ENCODE results near the gene WFIKKN2.

Gene WFIKKN2

DNA sequence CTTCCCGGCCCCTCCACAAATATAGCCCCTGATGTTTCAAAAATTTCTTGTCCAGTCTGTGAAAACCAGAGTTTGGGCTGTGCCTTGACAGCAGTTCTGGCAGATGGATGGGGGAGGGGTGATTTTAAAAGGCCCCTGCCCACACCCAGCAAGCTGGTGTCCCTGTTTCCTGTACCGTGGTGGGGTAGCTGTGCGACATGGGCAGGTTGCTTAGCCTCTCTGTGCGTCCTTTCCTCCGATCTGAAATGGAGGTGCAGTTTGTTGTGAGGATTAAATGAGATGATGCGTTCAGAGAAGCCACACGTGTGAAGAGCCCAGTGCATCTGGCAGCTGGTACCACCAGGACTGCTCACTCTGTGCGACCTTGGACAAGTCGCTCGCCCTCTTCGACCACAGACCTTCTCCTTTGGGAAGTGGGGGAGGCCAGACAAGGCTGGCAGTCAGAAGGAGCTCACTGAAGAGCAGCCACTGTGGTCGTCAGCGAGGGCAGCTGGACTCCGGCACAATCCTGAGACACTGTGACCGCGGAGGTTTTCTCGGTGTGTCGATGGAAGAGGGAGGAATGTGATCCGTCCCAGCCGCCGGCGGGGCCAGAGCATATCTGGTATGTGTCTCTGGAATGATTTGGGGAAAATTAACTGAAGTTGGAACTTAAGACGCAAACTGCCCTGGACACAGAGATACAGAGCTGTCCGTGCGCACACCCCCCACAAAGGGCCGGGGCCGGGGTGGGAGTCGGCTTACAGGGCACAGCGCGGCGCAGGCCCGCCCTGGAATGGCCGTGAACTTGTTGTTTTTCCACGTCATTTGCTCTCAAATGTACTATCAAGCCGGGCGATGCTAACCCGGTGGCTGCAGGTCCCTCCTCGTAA is 721 bp upstream of the WFIKKN2 start:
- no peak for DNase-seq (ENCODE audit: low spot score)

DNA sequence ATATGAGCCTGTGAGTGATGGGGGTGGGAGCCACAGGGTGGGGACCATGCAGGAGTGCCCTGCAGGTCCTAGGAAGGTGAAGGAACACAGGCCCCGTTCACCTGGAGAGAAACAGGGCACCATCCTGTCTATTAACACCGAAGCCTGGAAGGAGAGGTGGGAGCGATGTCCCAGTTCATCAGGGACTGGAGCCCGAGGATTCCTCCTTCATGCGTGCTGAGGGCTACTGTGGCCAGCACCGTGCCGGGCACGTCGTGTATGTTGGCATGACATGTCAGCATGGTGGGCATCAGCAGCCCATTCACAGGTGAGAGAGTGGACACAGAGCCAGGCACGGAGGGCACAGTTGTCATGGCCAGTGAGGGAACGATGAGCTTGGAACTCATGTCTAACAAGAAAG is 1.4 kb downstream of the WFIKKN2 start:
- DNase-seq (ENCODE audit: low spot score) = no peak

DNA sequence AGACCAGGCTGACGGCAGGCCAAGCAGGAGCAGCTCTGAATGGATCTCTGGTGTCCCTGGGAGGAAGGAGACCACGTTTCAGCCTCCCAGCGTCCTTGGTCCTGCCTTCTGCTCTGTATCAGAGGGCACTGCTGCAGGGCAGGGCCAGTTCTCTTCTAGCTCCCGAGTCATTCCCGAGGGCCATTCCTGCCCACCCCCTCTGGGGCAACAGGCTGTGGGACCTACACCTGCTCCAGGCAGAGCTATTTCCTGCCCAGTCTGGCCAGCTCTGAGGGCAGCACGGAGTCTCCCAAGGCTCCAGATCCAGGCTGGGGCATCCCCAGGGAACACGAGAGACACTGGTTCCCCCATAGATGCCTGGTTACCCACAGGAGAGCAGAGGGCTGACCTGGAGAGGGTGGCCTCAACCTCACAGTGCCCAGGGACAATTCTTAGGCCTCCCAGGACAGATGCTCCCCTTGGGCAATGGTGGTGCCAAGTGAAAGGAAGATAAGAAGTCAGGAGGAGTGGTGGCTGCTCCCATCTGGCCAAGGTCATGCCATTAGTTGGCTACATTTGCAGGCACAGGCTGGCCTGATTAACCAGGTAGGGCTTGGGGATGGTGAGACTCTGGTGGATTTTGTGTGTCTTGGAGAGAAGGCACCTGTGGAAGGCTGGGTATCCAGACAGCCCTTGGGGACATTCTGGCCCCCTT is 2.0 kb downstream of the WFIKKN2 start:
- no peak for DNase-seq (ENCODE audit: low spot score)

DNA sequence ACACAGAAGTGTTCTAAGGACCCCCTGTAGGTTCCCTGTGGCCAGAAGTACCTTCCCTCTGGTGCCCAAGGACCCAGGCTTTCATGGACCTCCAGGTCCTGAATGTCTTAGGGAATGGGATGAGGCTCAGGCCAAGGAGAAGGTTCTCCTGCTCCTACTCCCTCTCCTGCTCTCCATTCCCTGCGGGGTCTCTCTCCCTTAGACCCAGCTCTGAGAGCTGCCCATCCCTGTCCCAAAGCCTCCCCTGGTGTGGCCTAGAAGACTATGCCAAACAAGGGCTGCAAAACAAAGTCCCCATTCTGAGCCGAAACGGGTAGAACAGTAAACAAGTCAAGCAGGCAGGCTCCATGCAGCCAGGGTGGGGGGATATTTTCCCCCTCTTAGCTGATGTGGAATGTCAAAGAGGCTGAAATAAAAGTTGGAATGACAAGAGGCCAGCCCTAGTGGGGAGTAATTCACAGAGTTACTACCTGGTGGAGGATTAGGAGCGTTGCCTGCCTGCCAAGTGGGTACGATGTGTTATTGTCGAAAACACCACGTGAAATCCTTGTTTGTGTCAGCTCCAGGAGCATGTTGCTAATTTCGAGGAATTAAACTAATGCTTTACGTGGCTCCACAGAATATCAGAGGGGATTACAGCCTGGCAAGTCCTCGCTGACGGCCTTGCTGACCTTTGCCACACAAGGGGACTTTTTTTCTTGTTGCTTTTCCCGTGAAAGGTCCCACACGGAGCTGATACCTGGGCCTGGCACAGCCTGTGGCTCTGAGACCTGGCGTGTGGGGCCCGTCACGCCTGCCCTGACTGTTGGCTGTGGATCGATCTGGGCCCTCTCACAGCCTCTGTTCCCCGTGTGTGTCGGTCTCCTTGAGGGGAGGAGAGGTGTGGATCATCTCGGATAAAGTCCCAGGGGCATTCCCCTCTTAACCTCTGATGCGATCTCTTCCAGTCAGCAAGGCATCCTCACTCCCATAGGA is 2.9 kb downstream of the WFIKKN2 start:
- DNase-seq (ENCODE audit: low spot score) = peak; percentile 82

DNA sequence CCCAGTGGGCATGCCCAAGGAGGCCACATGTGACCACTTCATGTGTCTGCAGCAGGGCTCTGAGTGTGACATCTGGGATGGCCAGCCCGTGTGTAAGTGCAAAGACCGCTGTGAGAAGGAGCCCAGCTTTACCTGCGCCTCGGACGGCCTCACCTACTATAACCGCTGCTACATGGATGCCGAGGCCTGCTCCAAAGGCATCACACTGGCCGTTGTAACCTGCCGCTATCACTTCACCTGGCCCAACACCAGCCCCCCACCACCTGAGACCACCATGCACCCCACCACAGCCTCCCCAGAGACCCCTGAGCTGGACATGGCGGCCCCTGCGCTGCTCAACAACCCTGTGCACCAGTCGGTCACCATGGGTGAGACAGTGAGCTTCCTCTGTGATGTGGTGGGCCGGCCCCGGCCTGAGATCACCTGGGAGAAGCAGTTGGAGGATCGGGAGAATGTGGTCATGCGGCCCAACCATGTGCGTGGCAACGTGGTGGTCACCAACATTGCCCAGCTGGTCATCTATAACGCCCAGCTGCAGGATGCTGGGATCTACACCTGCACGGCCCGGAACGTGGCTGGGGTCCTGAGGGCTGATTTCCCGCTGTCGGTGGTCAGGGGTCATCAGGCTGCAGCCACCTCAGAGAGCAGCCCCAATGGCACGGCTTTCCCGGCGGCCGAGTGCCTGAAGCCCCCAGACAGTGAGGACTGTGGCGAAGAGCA is 4.4 kb downstream of the WFIKKN2 start:
- no peak for DNase-seq (ENCODE audit: low spot score)

DNA sequence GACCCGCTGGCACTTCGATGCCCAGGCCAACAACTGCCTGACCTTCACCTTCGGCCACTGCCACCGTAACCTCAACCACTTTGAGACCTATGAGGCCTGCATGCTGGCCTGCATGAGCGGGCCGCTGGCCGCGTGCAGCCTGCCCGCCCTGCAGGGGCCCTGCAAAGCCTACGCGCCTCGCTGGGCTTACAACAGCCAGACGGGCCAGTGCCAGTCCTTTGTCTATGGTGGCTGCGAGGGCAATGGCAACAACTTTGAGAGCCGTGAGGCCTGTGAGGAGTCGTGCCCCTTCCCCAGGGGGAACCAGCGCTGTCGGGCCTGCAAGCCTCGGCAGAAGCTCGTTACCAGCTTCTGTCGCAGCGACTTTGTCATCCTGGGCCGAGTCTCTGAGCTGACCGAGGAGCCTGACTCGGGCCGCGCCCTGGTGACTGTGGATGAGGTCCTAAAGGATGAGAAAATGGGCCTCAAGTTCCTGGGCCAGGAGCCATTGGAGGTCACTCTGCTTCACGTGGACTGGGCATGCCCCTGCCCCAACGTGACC is 5.0 kb downstream of the WFIKKN2 start:
- no peak for DNase-seq (ENCODE audit: low spot score)

DNA sequence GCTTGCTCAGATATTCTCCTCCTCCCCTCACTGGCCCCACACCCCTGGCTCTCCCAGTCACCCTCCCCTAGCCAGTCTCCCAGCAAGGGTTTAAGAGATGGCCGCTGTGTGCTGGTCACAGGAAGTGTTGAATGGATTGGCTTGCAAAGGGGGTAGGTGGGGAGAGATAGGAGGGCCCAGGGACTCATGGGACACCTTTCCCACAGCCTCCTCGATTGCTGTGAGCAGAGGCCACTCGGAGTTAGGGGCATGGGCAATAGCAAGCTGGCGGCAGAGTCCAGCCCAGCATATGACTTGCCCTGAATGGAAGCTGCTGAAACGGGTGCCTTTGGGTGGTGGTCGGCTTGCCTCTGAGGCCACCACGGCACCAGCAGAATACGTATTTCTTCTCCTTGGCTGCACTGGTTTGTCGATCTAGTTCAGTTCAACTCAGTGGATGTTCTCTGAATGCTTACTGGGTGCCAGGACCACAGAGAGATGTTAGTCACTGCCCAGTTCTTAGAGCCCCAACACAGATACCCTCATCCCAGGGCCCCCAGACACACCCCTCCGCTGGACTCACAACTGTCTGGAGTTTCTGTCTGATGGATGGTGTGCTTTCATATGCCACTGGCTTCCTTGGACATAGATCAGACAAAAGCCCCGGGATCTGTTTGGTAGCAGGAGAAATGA is 6.0 kb downstream of the WFIKKN2 start:
- no peak for DNase-seq (ENCODE audit: low spot score)

DNA sequence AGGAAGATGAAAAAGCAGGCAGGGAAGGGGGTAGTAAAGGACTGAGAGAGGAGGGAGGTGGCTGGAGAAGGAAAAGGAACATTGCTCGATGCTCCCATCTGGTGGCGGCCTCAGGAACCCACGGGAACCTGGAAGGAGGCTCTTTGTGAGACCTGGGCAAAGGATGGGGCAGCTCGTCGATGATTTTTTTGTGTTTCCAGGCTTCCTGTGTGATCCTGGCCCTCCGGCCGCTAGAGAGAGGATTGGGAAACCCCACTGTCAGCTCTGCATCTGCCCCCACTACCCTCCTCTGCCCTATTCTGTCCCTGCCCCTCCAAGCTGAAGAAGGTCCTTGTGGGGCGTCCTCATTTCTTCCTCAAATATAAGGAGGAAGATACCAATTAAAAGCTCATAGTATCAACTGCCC is 6.6 kb downstream of the WFIKKN2 start:
- peak; percentile 80 for DNase-seq (ENCODE audit: low spot score)

DNA sequence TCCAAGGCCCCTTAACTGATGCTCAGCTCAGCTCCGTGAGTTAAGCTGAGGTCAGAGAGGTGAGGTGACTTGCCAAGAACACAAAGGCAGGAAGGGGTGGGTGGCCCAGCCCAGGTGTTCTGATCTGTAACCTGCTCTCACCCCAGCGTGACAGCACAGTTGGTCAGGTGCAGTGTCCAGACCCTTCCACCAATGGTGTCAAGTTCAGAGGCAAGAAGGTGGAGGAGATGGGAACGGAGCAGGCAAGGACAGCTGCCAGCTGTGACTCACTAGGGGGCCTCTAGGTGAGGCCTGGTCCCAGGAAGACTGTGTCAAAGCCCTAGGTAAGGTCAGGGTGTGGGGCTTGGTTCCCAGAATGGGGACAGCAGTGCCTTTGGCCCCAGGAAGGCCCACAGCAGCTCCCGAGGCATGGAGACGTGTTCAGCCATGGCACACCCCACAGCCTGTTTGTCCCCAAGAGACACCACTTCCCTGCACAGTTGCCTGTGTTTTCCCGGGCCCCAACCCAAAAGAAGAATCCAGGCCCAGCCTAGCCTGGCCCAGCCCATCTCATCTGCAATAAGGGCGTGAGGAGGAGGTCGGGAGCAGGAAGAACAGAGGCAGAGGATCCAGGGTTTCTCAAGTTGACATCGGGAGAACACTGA is 7.2 kb downstream of the WFIKKN2 start:
- DNase-seq (ENCODE audit: low spot score) = no peak

DNA sequence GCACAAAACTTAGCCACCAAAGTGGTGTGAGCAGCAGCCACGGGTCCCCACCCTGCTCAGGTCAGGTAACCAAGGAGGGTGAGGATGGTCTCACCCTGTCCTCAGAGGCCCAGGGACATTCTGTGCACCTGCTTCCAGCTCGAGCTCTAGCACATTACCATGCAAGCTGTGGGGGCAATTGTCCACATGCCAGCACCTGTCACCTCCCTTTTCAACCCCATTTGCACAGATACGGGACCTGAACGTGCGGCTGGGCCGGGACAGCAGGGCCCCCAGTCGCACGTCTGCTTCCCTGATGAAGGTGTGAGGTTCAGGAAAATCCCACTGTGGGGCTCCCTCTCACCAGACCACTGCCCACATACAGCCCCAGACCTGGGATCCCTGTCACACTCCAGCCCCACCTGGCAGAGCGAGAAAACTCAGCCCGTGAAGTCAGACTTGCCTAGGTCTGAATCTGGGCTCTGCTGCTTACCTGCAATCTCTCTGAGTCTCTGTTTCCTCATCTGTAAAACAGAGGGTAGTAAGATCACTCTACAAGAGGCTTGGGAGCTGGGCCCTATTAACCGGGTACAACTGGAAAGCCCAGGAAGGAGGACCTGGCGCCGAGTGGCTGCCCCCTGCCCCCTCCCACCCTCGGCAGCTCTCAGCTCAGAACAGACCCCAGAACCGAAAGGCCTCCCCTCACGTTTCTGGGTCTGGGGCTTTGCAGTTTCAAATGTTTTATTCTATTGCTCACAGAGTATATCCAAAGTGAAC is 7.9 kb downstream of the WFIKKN2 start:
- DNase-seq (ENCODE audit: low spot score) = no peak

DNA sequence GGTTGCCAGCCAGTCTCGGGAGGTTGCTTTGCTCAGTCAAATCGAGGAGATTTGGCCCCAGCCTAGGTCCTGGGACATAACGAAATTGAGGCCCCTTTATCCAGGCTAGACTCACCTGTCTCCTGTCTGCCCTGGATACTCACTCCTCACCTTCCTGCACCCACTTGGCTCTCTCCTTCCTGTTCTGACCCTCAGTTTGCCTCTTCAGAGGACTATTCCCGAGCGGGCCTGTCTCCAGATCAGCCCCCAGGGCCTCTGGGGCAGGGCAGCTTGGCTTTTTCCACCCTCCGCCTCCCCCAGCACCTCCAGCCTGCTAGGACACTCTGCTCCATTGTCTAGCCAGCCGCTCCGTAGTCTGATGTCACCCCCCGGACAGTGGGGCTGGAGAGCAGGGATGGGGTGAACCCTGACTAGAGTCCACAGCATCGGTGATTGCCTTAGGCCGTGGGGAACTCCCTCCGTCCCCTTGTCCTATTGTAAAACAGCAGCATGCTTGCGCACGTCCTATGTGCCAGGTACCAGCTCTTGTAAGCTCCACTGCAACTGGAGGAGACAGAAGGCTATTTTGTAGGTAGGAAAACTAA is 8.8 kb downstream of the WFIKKN2 start:
- peak; percentile 74 for DNase-seq (ENCODE audit: low spot score)

DNA sequence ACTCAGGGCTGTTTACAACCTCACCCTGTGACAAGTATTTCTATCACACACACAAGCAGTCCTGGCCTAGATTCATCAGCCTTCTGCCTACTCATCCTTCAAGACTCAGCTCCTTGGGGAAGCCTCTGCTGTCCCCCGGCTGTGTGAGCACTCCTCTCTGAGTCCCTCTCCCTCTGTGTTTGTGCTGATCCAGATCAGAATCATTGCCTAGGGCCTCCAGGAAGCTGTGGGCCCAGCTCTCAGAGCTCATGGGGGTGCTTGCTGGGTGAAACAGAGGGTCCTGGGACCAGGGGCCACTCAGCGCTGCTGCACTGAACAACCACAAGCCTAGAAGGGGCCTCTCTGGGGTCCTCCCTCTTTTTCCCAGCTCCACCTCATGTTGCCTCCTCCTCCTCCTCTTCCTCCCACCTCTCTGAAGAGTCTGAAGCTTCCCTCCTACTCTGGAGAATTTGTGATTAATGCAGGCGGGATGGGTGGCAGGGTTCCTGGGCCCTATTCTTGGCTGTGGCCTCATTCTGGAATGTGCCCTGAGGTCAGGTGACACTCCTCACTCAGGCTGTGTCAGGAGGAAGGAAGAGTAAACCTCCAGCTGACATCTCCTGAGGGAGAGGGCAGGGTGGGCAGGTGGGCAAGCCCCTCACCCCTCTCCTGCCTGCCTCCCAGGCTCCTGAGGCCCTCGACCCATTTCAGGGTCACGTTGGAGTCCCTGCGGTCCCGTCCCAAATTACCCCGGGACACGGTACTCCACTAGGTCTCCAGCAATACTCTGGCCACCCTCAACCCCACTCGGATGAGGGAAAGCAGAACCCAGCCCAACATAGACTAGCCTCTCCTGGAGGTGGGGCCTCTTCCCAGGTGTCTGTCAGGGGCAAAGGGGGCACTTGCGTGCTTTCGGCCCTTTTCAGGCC is 10.1 kb downstream of the WFIKKN2 start:
- DNase-seq (ENCODE audit: low spot score) = no peak

DNA sequence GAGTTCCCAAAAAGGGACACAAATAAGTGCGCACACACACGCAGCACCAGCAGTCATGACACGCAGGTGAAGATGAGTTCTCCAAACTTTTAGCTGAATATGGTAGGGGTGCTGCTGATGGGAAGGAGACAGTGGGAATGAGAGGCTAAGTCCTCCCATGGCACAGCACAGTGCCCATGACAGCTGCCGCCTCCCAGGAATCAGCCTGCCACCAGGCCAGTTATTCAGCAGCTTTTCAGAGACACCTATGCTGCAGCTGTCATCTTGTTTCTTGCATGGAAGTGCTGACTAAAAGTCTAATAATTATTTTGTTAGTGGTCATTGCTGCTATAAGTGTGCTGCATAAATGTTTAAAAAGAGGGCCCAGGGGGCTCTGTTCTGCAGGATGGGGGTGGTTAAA is 12.2 kb downstream of the WFIKKN2 start:
- DNase-seq (ENCODE audit: low spot score) = no peak

DNA sequence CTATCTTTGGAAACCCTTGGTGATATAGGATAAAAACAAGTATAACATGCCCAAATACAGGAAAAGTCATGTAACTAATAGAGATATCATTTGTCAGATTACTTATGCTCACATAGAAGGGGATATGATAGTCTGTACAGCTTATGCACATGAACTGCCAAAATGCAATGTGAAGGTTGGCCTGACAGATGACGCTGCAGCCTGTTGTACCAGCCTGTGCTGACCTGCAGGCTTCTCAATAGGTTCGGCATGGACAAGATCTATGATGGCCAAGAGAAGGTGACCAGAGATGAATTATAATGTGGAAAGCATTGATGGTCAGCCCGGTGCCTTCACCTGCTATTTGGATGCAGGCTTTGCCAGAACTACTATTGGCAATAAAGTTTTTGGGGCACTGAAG is 12.7 kb downstream of the WFIKKN2 start:
- DNase-seq (ENCODE audit: low spot score) = no peak

DNA sequence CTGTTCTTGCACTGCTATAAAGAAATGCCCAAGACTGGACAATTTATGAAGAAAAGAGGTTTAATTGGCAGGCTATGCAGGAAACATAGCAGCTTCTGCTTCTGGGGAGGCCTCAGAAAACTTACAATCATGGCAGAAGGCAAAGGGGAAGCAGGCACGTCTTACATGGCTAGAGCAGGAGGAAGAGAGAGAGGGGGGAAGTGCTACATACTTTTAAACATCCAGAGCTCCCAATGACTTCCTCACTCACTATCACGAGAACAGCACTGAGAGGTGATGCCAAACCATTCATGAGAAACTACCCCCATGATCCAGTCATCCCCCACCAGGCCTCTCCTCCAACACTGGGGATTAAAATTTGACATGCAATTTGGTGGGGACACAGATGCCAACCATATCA is 13.3 kb downstream of the WFIKKN2 start:
- no peak for DNase-seq (ENCODE audit: low spot score)

DNA sequence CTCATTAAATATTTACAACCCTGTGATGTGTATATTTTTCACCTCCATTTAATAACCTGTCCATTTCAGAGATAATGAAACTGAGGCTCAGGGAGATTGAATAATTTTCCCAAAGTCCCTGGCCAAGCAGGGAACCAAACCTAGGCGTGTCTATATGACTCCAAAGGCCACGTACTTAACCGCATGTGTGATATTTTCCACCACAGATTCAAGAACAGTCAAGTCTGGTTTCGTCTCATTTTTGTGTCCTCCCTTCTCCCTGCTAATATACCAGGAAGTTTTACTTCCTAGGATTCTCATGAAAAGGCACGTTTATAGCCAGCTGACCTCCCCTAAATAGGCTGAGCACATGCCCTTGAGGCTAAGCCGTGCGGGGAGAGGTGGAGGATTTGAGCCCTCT is 15.3 kb downstream of the WFIKKN2 start:
- no peak for DNase-seq (ENCODE audit: low spot score)

DNA sequence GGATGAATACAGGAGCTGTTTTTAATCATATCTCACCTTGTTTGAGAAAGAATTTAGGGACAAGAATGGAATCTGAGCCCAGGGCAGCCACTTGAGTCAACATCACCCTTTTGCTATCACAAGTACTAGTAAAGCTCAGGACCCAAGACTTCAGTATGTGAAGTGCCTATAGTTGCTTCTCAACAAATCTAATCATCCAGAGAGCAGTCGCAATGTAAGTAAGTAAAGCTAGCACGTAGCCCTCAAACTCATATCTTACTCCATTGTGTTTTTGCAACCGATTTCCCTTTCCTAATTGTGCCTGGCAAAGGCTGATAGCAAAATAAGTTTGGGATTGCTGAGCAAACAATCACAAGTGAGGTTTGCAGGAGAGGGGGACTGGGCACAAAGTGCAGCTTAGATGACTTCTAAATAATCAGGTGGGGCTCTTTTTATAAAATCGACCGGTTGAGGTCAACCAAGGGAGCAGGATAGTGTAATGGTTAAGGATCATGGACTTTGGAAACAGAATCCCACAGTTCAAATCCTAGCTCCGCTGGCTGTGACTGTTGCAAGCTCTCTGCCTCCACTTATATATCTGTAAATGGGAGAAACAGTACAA is 17.7 kb downstream of the WFIKKN2 start:
- DNase-seq (ENCODE audit: low spot score) = no peak

DNA sequence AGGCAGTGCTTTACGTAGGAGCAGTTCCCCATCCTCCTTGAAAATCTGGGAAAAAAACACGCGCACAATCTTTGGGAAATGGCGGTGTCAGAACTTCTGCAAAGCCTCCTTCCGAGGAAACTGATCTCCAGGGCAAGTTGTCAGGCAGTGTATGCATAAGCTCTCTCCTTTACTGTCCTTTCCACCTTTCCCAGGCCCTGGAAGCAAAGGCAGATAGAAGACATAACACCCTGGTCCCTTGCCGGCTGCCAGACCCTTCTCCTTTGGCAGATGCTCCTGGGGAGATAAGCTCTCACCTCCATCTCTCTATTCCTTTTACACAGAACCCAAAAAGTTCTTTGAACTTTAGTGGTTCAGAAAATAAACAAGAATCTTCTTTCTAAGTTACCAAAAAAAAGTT is 18.4 kb downstream of the WFIKKN2 start:
- no peak for DNase-seq (ENCODE audit: low spot score)

Data from globus pallidus (tissue), 1 donor.